ENCODE data around the gene ERAL1.
A peak's percentile ranks its signal among the peaks of the same experiment; 100 is the strongest.

GRCh38 chr17:28812091-28812747 lies 42.6 kb upstream of the ERAL1 start:
- TF ChIP-seq CREB1 (CRISPR knock-in tag; IDR thresholded peaks at IDR 0.05; ENCODE audit: low read depth) (no peak), CTCF (conservative IDR thresholded peaks at IDR 0.05; ENCODE audit: low read depth in 2 of 2) (no peak), EZH2 (IDR thresholded peaks at IDR 0.05; ENCODE audit: low read depth, unreplicated experiment) (no peak), POLR2AphosphoS5 (IDR thresholded peaks at IDR 0.05; ENCODE audit: low read depth) (peak; percentile 84), STAT1 (IDR thresholded peaks at IDR 0.05; ENCODE audit: unreplicated experiment) (no peak)

Measured in GM23338 (cell line).